Upper lobe of right lung (tissue), 1 donor: ENCODE data around the gene LDB2. TPM values are rescaled to one million over a fixed set of nuclear protein-coding genes. Genes with fewer than 3 reads are reported as not detected.
"Not testable (repeated sequence)": the region's sequence is repeated elsewhere in the genome, so short reads cannot be mapped to it uniquely, and the experiment has no call there.

Experiments
- ATAC-seq: fragments of 200-7000 bp; cut with Tn5 transposase; one replicate; pipeline ENCODE4 v1.9.1; 2020; ENCODE audit warnings: mild to moderate bottlenecking, moderate library complexity
- DNase-seq: peaks from one replicate; pipeline ENCODE4 v3.0.0-alpha.2; 2020
- H3K27ac ChIP-seq: fragments of 200-600 bp; one replicate; pipeline ENCODE4 v1.8.0; 2022
- H3K27me3 ChIP-seq: fragments of 200-600 bp; one replicate; pipeline ENCODE4 v1.8.0; 2022; ENCODE audit warnings: mild to moderate bottlenecking
- H3K36me3 ChIP-seq: fragments of 200-600 bp; one replicate; pipeline ENCODE4 v1.8.0; 2022
- H3K4me1 ChIP-seq: fragments of 200-600 bp; one replicate; pipeline ENCODE4 v1.8.0; 2022
- H3K4me3 ChIP-seq: fragments of 200-600 bp; one replicate; pipeline ENCODE4 v1.8.0; 2022; ENCODE audit warnings: mild to moderate bottlenecking
- H3K9me3 ChIP-seq: fragments of 200-600 bp; one replicate; pipeline ENCODE4 v1.8.0; 2022
- intact Hi-C: fragments of 100-400 bp; cut with DNase I; formaldehyde crosslinking; loops from one replicate; pipeline ENCODE4 v1.11.0; 2022
- total RNA-seq: library from RNA; stranded (reverse); fragmentation: NEBNext Ultra II Directional; extraction: Animal tissue kit (Norgen Biotek cat#: 25700); gene quantifications from one replicate; pipeline ENCODE4 v1.2.1, GENCODE V29; 2021
- TF ChIP-seq, protein P1 (sequence below): fragments of 200-600 bp; IDR thresholded peaks from one replicate; pipeline ENCODE4 v1.8.0; 2022; ENCODE audit warnings: antibody characterized with exemption
- donor health status: DM: no; HTN: yes; CAD: no; lungs with severe emphysema.

Gene LDB2
- total RNA-seq, 1 donor from 2014 or later: 139 TPM

DNA sequence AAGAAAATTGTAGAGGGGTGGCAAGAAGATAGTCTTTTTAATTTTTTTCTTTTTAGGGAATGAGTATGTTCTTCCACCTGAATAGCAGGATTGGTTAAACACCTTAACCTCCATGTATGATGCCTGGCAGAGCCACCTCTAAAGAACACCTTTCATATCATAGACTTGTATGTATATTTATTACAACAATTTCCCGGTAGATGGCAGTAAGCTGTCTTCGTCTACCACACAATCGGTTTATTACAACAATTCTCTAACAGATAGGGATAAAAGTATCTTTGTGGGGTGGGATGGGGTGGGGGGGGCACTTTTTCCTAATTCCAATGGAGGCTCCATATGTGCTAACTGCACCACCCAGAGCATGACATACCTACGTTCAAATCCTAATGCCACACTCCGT, 255.5 kb downstream of the LDB2 start:
- intact Hi-C loops: no loop called here
- DNase-seq (no peak), ATAC-seq (no peak)
- no peak overlapping the region for H3K4me3 ChIP-seq
- H3K4me1 ChIP-seq: peaks cover 4% of the 10 kb centered on the region
- H3K9me3 ChIP-seq: no peaks in the 10 kb centered on the region
- TF ChIP-seq, protein P1, sequence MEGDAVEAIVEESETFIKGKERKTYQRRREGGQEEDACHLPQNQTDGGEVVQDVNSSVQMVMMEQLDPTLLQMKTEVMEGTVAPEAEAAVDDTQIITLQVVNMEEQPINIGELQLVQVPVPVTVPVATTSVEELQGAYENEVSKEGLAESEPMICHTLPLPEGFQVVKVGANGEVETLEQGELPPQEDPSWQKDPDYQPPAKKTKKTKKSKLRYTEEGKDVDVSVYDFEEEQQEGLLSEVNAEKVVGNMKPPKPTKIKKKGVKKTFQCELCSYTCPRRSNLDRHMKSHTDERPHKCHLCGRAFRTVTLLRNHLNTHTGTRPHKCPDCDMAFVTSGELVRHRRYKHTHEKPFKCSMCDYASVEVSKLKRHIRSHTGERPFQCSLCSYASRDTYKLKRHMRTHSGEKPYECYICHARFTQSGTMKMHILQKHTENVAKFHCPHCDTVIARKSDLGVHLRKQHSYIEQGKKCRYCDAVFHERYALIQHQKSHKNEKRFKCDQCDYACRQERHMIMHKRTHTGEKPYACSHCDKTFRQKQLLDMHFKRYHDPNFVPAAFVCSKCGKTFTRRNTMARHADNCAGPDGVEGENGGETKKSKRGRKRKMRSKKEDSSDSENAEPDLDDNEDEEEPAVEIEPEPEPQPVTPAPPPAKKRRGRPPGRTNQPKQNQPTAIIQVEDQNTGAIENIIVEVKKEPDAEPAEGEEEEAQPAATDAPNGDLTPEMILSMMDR: peak; percentile 9
- H3K36me3 ChIP-seq: no peaks in the 10 kb centered on the region
- no peak overlapping the region for H3K27ac ChIP-seq
- no peaks in the 10 kb centered on the region for H3K27me3 ChIP-seq

- ATAC-seq (no peak), DNase-seq (no peak)
These were observed 256.5 kb downstream of the LDB2 start for GRCh38 chr4:16641971-16642370.

GRCh38 chr4:16636912-16637630, 261.4 kb downstream of the LDB2 start:
- TF ChIP-seq, protein P1: no peak

More at GRCh38 chr4:16641971-16642370, 256.5 kb downstream of the LDB2 start:
- no peaks in the 10 kb centered on the region for H3K9me3 ChIP-seq
- no peak overlapping the region for H3K27ac ChIP-seq
- H3K4me3 ChIP-seq: no peak overlapping the region
- H3K4me1 ChIP-seq: peaks cover 4% of the 10 kb centered on the region
- no peaks in the 10 kb centered on the region for H3K36me3 ChIP-seq
- no peaks in the 10 kb centered on the region for H3K27me3 ChIP-seq
- TF ChIP-seq, protein P1: no peak
- intact Hi-C loops: no loop called here

DNA sequence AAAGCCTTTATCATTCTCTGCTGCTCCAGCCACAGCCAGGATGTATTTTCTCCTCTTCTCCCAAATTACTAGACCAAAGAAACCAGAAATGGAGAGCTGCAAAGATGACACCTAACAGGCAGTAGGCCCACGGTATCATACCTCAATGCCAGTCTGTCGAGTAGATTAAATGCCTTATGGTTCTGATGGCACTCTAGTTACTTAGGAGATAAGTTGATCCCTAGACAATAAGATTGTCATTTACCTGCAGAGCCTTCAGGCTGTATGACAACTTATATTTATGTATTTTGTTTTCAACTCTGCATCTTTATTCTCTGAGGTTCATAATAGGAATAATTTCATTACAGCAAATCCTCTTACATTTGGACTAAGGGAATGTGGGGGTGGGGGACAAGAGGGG, 262.1 kb downstream of the LDB2 start:
- TF ChIP-seq, protein P1: no peak
- ATAC-seq: no peak
- Histone ChIP-seq H3K9me3 (no peaks in the 10 kb centered on the region), H3K27ac (no peak overlapping the region), H3K27me3 (no peaks in the 10 kb centered on the region), H3K4me3 (no peak overlapping the region), H3K36me3 (no peaks in the 10 kb centered on the region), H3K4me1 (peaks cover 4% of the 10 kb centered on the region)
- DNase-seq: no peak
- intact Hi-C loops: no loop called here

More at GRCh38 chr4:16636912-16637630, 261.4 kb downstream of the LDB2 start:
- intact Hi-C loops: no loop called here
- no peaks in the 10 kb centered on the region for H3K9me3 ChIP-seq
- H3K36me3 ChIP-seq: no peaks in the 10 kb centered on the region
- H3K27me3 ChIP-seq: no peaks in the 10 kb centered on the region
- DNase-seq (no peak), ATAC-seq (no peak)
- peaks cover 4% of the 10 kb centered on the region for H3K4me1 ChIP-seq
- H3K27ac ChIP-seq: no peak overlapping the region
- no peak overlapping the region for H3K4me3 ChIP-seq

DNA sequence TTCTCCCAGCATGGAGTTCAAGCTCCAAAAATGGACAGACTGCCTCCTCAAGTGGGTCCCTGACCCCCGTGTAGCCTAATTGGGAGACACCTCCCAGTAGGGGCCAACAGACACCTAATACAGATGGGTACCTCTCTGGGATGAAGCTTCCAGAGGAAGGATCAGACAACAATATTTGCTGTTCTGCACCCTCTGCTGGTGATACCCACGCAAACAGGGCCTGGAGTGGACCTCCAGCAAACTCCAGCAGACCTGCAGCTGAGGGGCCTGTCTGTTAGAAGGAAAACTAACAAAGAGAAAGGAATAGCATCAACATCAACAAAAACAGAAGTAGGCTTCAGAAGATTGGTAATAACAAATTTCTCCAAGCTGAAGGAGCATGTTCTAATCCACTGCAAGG, 269.2 kb downstream of the LDB2 start:
- H3K4me1 ChIP-seq, DNase-seq, H3K9me3 ChIP-seq, ATAC-seq, intact Hi-C loops, H3K36me3 ChIP-seq, H3K27ac ChIP-seq, H3K27me3 ChIP-seq, H3K4me3 ChIP-seq: not testable (repeated sequence)

DNA sequence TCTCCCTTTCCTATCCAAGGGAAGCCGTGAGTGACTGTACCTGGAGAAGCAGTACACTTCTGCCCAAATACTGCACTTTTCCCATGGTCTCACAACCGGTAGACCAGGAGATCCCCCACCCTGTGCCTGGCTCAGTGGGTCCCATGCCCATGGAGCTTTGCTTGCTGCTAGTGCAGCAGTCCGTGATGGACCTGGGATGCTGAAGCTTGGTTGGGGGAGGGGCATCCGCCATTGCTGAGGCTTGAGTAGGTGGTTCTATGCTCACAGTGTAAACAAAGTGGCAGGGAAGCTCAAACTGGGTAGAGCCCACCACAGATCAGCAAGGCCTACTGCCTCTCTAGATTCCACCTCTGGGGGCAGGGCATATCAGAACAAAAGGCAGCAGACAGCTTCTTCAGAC, 269.6 kb downstream of the LDB2 start:
- intact Hi-C loops, H3K4me1 ChIP-seq, H3K27me3 ChIP-seq, H3K27ac ChIP-seq, H3K36me3 ChIP-seq, ATAC-seq, H3K9me3 ChIP-seq, H3K4me3 ChIP-seq, DNase-seq: not testable (repeated sequence)

DNA sequence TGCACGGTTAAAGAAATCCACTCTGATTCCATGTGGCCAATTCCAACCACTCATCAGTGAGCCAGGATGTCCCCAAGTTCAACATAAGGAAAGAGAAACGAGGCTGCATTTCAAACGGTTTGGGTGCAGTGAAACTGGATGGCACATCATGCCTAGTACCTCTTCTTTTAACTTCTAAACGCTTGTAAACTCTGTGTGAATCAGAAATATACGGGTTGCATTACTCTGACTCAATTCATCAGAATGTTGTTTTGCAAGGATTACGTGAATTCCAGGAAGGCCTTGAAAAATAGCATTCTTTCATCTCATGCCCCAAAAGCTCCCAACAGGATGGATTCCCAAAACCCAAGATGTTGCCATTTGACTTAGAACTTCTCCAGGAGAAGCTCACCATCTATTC, 270.4 kb downstream of the LDB2 start:
- H3K27ac ChIP-seq: no peak overlapping the region

More for the DNA sequence above, 270.4 kb downstream of the LDB2 start:
- no peaks in the 10 kb centered on the region for H3K9me3 ChIP-seq
- H3K27me3 ChIP-seq: no peaks in the 10 kb centered on the region
- no peaks in the 10 kb centered on the region for H3K36me3 ChIP-seq
- intact Hi-C loops: no loop called here
- peaks cover 4% of the 10 kb centered on the region for H3K4me1 ChIP-seq
- H3K4me3 ChIP-seq: no peak overlapping the region
- TF ChIP-seq, protein P1: no peak
- DNase-seq: no peak
- no peak for ATAC-seq
